ENCODE measurements around the gene HOXC11. TPM values are rescaled to one million over a fixed set of nuclear protein-coding genes. Genes with fewer than 3 reads are reported as not detected.

Gene HOXC11
- total RNA-seq, 1 experiment from 2014 or later, result 5.7 TPM

- no peaks in the 10 kb centered on the region for H3K9me3 ChIP-seq (ENCODE audit: low read depth, low read length, poor library complexity, severe bottlenecking)
- ChIA-PET POLR2A (ENCODE audit: low non-redundant PET) (no interaction called here), CTCF (no interaction called here)
- H3K4me1 ChIP-seq (ENCODE audit: insufficient read depth, low read length, poor library complexity, severe bottlenecking), result peaks cover 74% of the 10 kb centered on the region
- intact Hi-C loops (cut with micrococcal nuclease; ENCODE audit: unreplicated experiment), result no loop called here
- H3K27me3 ChIP-seq (replicated peaks; ENCODE audit: insufficient read depth, low read depth, low read length, poor library complexity), result no peaks in the 10 kb centered on the region
- TF ChIP-seq EZH2 (IDR thresholded peaks at IDR 0.05; ENCODE audit: borderline replicate concordance, low read depth, low read length, poor library complexity, severe bottlenecking), result no peak
- no peak for TF ChIP-seq CTCF (conservative IDR thresholded peaks at IDR 0.05; ENCODE audit: low read depth, low read length)
- H3K36me3 ChIP-seq (ENCODE audit: insufficient read depth, low read length, poor library complexity, severe bottlenecking), result no peaks in the 10 kb centered on the region
- DNase-seq (ENCODE audit: low spot score), result no peak
- H3K27ac ChIP-seq (ENCODE audit: low read depth, low read length, poor library complexity, severe bottlenecking), result peak overlapping the region; percentile 97
- peak overlapping the region; percentile 68 for H3K4me3 ChIP-seq (ENCODE audit: low read depth, low read length, poor library complexity, severe bottlenecking)
- BruUV-seq (replicated peaks), result no TSS peak
These were observed 47.1 kb downstream of the HOXC11 start for GRCh38 chr12:54019924-54020590.

- Histone ChIP-seq H3K27me3 (replicated peaks; ENCODE audit: insufficient read depth, low read depth, low read length, poor library complexity) (no peaks in the 10 kb centered on the region), H3K36me3 (ENCODE audit: insufficient read depth, low read length, poor library complexity, severe bottlenecking) (no peaks in the 10 kb centered on the region), H3K4me3 (ENCODE audit: low read depth, low read length, poor library complexity, severe bottlenecking) (peak overlapping the region; percentile 68), H3K27ac (ENCODE audit: low read depth, low read length, poor library complexity, severe bottlenecking) (peak overlapping the region; percentile 97), H3K4me1 (ENCODE audit: insufficient read depth, low read length, poor library complexity, severe bottlenecking) (peaks cover 74% of the 10 kb centered on the region), H3K9me3 (ENCODE audit: low read depth, low read length, poor library complexity, severe bottlenecking) (no peaks in the 10 kb centered on the region)
- intact Hi-C loops (cut with micrococcal nuclease; ENCODE audit: unreplicated experiment), result no loop called here
- CTCF ChIA-PET, result no interaction called here
- BruUV-seq (replicated peaks), result no TSS peak
- POLR2A ChIA-PET (ENCODE audit: low non-redundant PET), result no interaction called here
- DNase-seq (ENCODE audit: low spot score), result no peak
- TF ChIP-seq EZH2 (IDR thresholded peaks at IDR 0.05; ENCODE audit: borderline replicate concordance, low read depth, low read length, poor library complexity, severe bottlenecking), result no peak
- no peak for TF ChIP-seq CTCF (conservative IDR thresholded peaks at IDR 0.05; ENCODE audit: low read depth, low read length)
These were observed 47.9 kb downstream of the HOXC11 start for GRCh38 chr12:54020591-54021405.

GRCh38 chr12:54021432-54022013 lies 48.6 kb downstream of the HOXC11 start:
- no peaks in the 10 kb centered on the region for H3K27me3 ChIP-seq (replicated peaks; ENCODE audit: insufficient read depth, low read depth, low read length, poor library complexity)
- H3K4me1 ChIP-seq (ENCODE audit: insufficient read depth, low read length, poor library complexity, severe bottlenecking), result peaks cover 75% of the 10 kb centered on the region
- CTCF ChIA-PET, result no interaction called here
- H3K27ac ChIP-seq (ENCODE audit: low read depth, low read length, poor library complexity, severe bottlenecking), result peak overlapping the region; percentile 97
- no peak overlapping the region for H3K4me3 ChIP-seq (ENCODE audit: low read depth, low read length, poor library complexity, severe bottlenecking)
- POLR2A ChIA-PET (ENCODE audit: low non-redundant PET), result no interaction called here
- BruUV-seq (replicated peaks), result no TSS peak
- no peaks in the 10 kb centered on the region for H3K9me3 ChIP-seq (ENCODE audit: low read depth, low read length, poor library complexity, severe bottlenecking)
- no peaks in the 10 kb centered on the region for H3K36me3 ChIP-seq (ENCODE audit: insufficient read depth, low read length, poor library complexity, severe bottlenecking)
- DNase-seq (ENCODE audit: low spot score), result no peak
- TF ChIP-seq EZH2 (IDR thresholded peaks at IDR 0.05; ENCODE audit: borderline replicate concordance, low read depth, low read length, poor library complexity, severe bottlenecking) (no peak), CTCF (conservative IDR thresholded peaks at IDR 0.05; ENCODE audit: low read depth, low read length) (no peak)
- intact Hi-C loops (cut with micrococcal nuclease; ENCODE audit: unreplicated experiment), result no loop called here
